GM23338 (cell line): ENCODE measurements around the gene GRSF1.

ENCODE experiments used
- EZH2 ChIP-seq: fragments of 200-600 bp; sonication (generic); IDR thresholded peaks from one replicate; pipeline ENCODE4 v1.8.0; 2017; ENCODE audit warnings: antibody characterized with exemption, mild to moderate bottlenecking, low read depth; ENCODE audit not compliant: unreplicated experiment
- EZH2phosphoT487 ChIP-seq: fragments of 200-600 bp; sonication (generic); IDR thresholded peaks from one replicate; pipeline ENCODE4 v1.8.1; 2018; ENCODE audit warnings: antibody characterized with exemption; ENCODE audit not compliant: unreplicated experiment
- REST ChIP-seq: IDR thresholded peaks from one replicate; pipeline ENCODE4 v1.6.1; 2018; ENCODE audit warnings: antibody characterized with exemption; ENCODE audit not compliant: unreplicated experiment
- TF ChIP-seq, protein P1 (sequence below), 2 experiments: fragments of 200-600 bp in 1 of 2; sonication (generic) in 1 of 2; conservative IDR thresholded peaks; 2 replicates each; pipeline versions ENCODE4 v1.5.1 to v1.6.1; 2016 to 2017; ENCODE audit warnings: antibody characterized with exemption in 2 of 2, low read depth in 2 of 2, mild to moderate bottlenecking in 2 of 2, moderate library complexity in 1 of 2

GRCh38 chr4:70859066-70859465, 19.4 kb upstream of the GRSF1 start:
- TF ChIP-seq EZH2, result no peak
- TF ChIP-seq, protein P1, sequence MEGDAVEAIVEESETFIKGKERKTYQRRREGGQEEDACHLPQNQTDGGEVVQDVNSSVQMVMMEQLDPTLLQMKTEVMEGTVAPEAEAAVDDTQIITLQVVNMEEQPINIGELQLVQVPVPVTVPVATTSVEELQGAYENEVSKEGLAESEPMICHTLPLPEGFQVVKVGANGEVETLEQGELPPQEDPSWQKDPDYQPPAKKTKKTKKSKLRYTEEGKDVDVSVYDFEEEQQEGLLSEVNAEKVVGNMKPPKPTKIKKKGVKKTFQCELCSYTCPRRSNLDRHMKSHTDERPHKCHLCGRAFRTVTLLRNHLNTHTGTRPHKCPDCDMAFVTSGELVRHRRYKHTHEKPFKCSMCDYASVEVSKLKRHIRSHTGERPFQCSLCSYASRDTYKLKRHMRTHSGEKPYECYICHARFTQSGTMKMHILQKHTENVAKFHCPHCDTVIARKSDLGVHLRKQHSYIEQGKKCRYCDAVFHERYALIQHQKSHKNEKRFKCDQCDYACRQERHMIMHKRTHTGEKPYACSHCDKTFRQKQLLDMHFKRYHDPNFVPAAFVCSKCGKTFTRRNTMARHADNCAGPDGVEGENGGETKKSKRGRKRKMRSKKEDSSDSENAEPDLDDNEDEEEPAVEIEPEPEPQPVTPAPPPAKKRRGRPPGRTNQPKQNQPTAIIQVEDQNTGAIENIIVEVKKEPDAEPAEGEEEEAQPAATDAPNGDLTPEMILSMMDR (conservative IDR thresholded peaks at IDR 0.05; ENCODE audit: low read depth in 2 of 2), result no peak
- TF ChIP-seq REST, result no peak
- TF ChIP-seq EZH2phosphoT487, result no peak
